ENCODE measurements around the gene DAZAP1.

DAZAP1 gene

DNA sequence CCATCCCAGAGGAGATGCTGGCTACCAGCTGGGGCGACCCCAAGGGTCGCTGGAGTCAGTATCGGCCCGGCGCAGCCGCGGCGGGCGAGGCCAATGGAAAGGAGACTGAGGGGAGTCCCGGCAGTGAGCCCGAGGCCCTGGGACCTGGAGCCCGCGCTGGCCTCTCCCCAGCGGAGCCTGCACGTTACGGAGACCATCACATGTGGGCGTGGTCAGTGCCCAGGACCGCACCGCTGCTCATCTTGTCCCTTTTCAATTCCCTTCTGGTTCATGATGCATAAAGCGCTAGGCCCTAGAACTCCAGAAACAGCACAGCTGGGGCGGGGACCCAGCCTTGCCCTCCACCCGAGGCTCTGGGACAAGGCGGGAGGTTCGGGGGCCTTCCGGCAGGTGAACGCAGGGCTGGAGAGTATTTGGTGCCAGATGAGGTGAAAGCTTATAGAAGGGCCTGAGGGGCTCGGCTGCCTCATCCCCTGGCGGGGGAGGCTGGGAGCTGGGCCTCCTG is 63.7 kb downstream of the DAZAP1 start:
- H3K4me3 ChIP-seq (ENCODE audit: control insufficient read depth, low read depth, low read length), result peak overlapping the region; percentile 40
- TF ChIP-seq, protein P1, sequence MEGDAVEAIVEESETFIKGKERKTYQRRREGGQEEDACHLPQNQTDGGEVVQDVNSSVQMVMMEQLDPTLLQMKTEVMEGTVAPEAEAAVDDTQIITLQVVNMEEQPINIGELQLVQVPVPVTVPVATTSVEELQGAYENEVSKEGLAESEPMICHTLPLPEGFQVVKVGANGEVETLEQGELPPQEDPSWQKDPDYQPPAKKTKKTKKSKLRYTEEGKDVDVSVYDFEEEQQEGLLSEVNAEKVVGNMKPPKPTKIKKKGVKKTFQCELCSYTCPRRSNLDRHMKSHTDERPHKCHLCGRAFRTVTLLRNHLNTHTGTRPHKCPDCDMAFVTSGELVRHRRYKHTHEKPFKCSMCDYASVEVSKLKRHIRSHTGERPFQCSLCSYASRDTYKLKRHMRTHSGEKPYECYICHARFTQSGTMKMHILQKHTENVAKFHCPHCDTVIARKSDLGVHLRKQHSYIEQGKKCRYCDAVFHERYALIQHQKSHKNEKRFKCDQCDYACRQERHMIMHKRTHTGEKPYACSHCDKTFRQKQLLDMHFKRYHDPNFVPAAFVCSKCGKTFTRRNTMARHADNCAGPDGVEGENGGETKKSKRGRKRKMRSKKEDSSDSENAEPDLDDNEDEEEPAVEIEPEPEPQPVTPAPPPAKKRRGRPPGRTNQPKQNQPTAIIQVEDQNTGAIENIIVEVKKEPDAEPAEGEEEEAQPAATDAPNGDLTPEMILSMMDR (IDR thresholded peaks at IDR 0.05; ENCODE audit: control insufficient read depth, insufficient read depth, low read depth, low read length, missing control alignments), result no peak
- DNase-seq (ENCODE audit: low read depth), result no peak

DNA sequence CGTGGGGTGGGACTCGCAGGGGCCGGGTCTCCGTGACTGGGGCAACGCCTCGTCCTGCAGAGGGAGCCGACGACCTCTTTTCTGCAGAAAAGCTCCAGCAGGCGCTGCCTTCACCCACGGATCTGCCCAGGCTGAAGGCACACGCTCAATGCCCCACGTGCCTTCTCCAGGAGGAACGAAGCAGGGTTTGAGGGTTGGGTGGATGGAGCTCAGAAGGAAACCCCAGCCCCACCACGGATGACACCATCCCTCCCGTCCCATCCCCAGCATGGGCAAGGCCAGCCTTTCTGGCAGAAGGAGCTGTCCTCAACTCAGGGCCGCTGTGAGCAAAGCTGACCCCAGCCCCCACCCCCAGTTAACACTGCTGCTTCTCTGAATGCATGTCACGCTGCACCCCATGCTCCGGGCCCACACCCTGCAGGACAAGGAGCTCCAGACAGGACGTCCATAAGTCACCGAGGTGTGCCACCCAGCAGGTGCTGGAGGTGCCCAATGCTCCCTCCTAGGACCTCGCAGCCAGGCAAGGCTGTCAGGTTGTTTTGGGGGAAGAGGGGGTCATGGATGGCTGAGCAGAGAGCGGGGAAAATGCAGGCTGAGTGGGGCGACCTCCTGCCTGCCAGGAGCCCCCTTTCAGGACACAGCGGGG is 64.3 kb downstream of the DAZAP1 start:
- no peak for DNase-seq (ENCODE audit: low read depth)
- TF ChIP-seq, protein P1 (IDR thresholded peaks at IDR 0.05; ENCODE audit: control insufficient read depth, insufficient read depth, low read depth, low read length, missing control alignments), result peak; percentile 16
- no peak overlapping the region for H3K4me3 ChIP-seq (ENCODE audit: control insufficient read depth, low read depth, low read length)

DNA sequence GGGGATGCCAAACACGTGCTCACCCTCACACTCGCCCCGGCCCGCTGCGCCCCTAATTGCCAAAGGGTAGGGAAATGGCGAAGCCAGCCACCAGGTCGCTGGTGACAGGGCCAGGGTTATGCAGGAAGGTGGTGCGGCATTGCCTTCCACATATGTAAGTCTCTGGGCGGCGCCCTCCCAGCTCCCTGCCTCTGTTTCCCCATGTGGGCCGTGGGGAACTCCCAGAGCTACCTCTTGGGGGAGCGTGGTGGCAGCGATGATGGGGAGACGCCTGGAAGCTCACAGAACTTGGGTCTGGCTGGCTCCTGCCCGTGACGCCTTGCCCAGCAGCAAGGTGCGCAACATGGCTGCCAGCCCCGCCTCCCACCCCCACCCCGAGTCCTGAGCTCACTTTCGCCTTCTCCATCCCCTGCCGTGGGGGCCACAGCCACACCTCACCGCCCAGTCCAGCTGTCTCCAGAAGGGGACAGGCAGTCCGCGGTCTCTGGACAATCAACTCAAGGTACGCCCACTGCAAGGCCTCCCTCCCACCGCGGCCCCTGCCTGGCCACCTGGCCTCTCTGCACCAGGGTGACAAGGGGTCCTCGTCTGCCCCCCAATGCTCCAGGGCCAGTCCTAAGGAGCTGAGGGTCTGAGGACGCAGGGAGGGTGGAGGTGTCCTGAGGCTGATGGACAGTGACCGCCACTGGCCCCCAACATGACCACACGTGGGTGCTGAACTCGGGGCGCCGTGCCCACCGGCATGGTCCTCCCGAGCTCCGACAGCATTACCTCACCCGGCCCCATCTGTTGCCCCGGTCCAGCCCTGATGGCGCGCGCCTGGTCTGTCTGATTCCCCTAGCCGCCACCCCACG is 65.1 kb downstream of the DAZAP1 start:
- no peak overlapping the region for H3K4me3 ChIP-seq (ENCODE audit: control insufficient read depth, low read depth, low read length)
- DNase-seq (ENCODE audit: low read depth), result no peak
- TF ChIP-seq, protein P1 (IDR thresholded peaks at IDR 0.05; ENCODE audit: control insufficient read depth, insufficient read depth, low read depth, low read length, missing control alignments), result no peak

DNA sequence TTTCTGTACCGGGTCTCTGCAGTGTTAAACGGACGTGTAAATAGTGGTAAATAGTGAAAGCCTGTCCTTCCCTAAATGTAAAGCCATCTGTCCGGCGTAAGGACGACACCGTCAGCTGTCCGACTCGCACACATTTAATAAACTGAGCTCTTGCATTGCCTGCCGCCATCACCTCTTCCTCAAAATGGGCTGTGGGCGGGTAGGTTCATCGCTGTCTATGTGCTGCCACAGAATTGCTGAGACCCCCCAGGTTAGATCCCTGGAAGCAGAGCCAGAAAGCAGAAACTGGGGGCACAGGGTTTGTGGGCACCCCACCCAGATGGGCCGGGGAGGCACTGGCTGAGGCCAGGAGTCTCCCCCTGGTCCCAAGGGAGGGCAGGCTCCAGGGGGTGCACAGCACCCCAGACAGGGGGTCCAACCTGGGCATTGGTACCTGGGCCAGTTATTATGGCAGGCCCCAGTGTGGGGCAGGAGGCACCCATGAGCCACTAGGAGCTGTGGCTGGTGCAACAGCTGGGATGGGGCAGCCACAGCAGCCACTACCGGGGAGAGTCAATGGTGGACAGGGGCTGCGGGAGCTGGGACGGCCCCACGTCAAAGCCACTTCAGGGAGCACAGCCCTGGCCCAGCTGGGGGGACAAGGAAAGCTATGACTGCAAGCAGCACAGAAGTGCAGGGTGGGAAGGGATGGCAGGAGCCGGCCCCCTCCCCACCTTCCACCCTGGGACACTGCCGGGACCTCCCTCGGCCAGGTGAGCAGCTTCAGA is 65.9 kb downstream of the DAZAP1 start:
- H3K4me3 ChIP-seq (ENCODE audit: control insufficient read depth, low read depth, low read length), result no peak overlapping the region
- DNase-seq (ENCODE audit: low read depth), result no peak
- TF ChIP-seq, protein P1 (IDR thresholded peaks at IDR 0.05; ENCODE audit: control insufficient read depth, insufficient read depth, low read depth, low read length, missing control alignments), result no peak

DNA sequence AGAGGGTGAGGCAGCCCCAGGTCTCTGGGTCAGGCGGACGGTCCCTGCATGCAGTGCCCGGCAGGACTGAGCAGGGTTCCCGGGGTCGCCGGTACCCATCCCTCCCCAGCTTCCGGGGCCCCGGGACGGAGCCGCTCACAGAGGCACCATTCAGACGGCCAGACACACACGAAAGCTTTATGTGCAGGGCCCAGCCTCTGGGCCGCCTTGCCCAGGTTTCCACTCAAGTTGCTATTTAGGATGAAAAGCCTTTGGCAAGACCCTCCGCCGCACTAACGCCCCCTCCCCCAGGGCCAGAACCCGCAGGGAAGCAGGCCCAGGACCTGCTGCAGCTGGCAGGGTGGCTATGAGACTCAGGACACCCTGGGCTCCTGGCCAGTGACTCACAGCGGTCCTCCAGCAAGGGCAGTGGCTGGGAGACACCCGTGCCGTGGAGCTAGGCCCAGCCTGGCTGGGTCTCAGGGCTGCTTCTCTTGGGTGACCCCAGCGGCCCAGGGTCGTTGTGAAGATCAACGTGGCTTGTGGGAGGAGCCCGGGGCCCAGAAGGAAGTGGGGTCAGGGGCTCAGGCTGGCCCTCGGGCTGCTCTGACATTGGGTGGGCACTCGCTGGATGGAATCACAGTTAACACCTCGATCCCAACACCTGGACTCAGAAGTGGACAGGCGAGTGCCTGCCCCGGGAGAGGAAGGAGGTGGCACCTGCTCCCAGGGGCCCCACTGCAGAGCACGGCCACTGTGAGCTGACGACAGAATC is 66.8 kb downstream of the DAZAP1 start:
- TF ChIP-seq, protein P1 (IDR thresholded peaks at IDR 0.05; ENCODE audit: control insufficient read depth, insufficient read depth, low read depth, low read length, missing control alignments), result no peak
- DNase-seq (ENCODE audit: low read depth), result no peak
- H3K4me3 ChIP-seq (ENCODE audit: control insufficient read depth, low read depth, low read length), result no peak overlapping the region
